ENCODE measurements around the gene ERFE. TPM values are rescaled to one million over a fixed set of nuclear protein-coding genes. Genes with fewer than 3 reads are reported as not detected.

ERFE gene
- total and polyA plus RNA-seq, 2 of the 13 experiments (the other 11 are each of a cell fraction or from before 2014, with no cell fraction given) = 0.09 TPM; not detected in 1

- TF ChIP-seq PATZ1 (CRISPR knock-in tag; IDR thresholded peaks at IDR 0.05) (peak; percentile 70), MTF1 (CRISPR knock-in tag; IDR thresholded peaks at IDR 0.05) (no peak), HNRNPLL (IDR thresholded peaks at IDR 0.05; ENCODE audit: low read depth, low read length, poor library complexity, severe bottlenecking) (peak; percentile 69), HNRNPUL1 (IDR thresholded peaks at IDR 0.05; ENCODE audit: low read depth, low read length) (no peak), ZBTB10 (CRISPR knock-in tag; IDR thresholded peaks at IDR 0.05; ENCODE audit: borderline replicate concordance) (peak; percentile 22; the same call in 1 of the 2 replicates), ARID4A (CRISPR knock-in tag; IDR thresholded peaks at IDR 0.05; ENCODE audit: borderline replicate concordance) (peak; percentile 73), ZSCAN29 (CRISPR knock-in tag; conservative IDR thresholded peaks at IDR 0.05) (no peak), ZNF704 (CRISPR knock-in tag; IDR thresholded peaks at IDR 0.05; ENCODE audit: borderline replicate concordance) (no peak), KLF11 (CRISPR knock-in tag; IDR thresholded peaks at IDR 0.05) (0 out of 2 replicates have a peak, but pooled peaks have one; percentile 32), ZNF501 (CRISPR knock-in tag; IDR thresholded peaks at IDR 0.05) (no peak; the same call in 1 of the 2 replicates), ZBTB2 (CRISPR knock-in tag; IDR thresholded peaks at IDR 0.05; ENCODE audit: low read depth) (no peak), EP300 (IDR thresholded peaks at IDR 0.05; ENCODE audit: low read depth in 2 of 2, low read length in 2 of 2) (no peak), EP300 (CRISPR knock-in tag; IDR thresholded peaks at IDR 0.05; ENCODE audit: borderline replicate concordance) (no peak), ATAD3A (CRISPR knock-in tag; IDR thresholded peaks at IDR 0.05) (no peak), RFX1 (IDR thresholded peaks at IDR 0.05) (no peak), ZNF776 (CRISPR knock-in tag; IDR thresholded peaks at IDR 0.05) (peak; percentile 44; the same call in 1 of the 2 replicates)
These were observed 44.6 kb downstream of the ERFE start, which contains the start of gene ILKAP (continued) for GRCh38 chr2:238203094-238203972.

Measured in HepG2 (cell line).